Dendritic cell treated with granulocyte-macrophage colony-stimulating factor and Interleukin-4, amounts not matched to agents 40 ng/mL and 50 ng/mL, for 4 days (primary cell): ENCODE results near the gene SLC26A1.
"Not testable (repeated sequence)": the region's sequence is repeated elsewhere in the genome, so short reads cannot be mapped to it uniquely, and the experiment has no call there.

Experiments
- H3K27ac Mint-ChIP-seq: one replicate; pipeline ENCODE4 v1.8.0; 2022; ENCODE audit warnings: mild to moderate bottlenecking, mixed read lengths
- H3K27me3 Mint-ChIP-seq: one replicate; pipeline ENCODE4 v1.8.0; 2022; ENCODE audit warnings: mild to moderate bottlenecking, mixed read lengths
- H3K36me3 Mint-ChIP-seq: one replicate; pipeline ENCODE4 v1.8.0; 2022; ENCODE audit warnings: low read depth, mixed read lengths
- H3K4me1 Mint-ChIP-seq: one replicate; pipeline ENCODE4 v1.8.0; 2022; ENCODE audit warnings: low read depth, mixed read lengths
- H3K4me3 Mint-ChIP-seq: one replicate; pipeline ENCODE4 v1.8.0; 2022; ENCODE audit warnings: mild to moderate bottlenecking, moderate library complexity, mixed read lengths
- H3K9me3 Mint-ChIP-seq: one replicate; pipeline ENCODE4 v1.8.0; 2022; ENCODE audit warnings: mixed read lengths
- intact Hi-C: fragments of 100-400 bp; cut with micrococcal nuclease; formaldehyde crosslinking; loops from one replicate; pipeline ENCODE4 v1.15.0; 2022

Gene SLC26A1

DNA sequence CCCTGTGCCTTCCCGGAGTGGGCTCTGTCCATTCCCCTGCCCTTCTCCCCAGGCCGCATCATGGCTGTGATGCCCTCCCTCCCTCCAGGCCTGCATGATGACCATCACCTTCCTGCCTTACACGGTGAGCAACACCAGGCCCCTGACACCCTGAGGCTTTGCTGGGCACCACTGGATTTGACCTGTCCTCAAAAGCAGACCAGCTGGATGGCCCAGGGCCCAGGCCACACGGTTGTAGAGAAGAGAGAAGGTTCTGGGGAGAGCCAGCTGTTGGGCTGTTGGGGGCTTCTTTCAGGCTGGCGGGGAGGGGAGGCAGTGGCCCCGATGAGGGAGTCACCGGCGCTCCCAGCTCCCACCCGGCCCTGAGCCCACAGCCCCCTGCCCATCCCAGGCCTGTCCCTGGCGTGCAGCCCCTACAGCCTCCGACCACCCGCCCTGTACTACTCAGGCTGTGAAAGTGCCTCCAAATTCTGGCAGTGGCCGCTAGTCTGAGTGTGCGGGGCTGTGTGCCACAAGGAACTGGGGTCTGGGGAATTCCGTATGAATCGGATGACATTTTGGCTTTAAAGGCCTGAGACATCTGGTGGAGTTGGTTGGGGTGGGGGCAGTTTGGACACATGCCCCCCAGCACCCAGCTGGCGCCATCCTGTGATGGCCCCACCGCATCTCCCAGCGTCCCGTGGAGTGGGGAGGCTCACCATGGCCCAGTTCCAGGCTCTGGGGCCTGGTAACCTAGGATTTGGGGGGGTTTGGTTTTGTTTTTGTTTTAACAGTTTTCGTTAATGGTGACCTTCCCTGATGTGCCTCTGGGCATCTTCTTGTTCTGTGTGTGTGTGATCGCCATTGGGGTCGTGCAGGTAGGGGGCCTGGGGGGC is 41.4 kb downstream of the SLC26A1 start:
- peaks cover 78% of the 10 kb centered on the region for H3K36me3 Mint-ChIP-seq
- H3K9me3 Mint-ChIP-seq = no peaks in the 10 kb centered on the region
- H3K4me3 Mint-ChIP-seq = no peak overlapping the region
- intact Hi-C loops = no loop called here
- H3K4me1 Mint-ChIP-seq = no peaks in the 10 kb centered on the region
- no peaks in the 10 kb centered on the region for H3K27me3 Mint-ChIP-seq
- no peak overlapping the region for H3K27ac Mint-ChIP-seq

DNA sequence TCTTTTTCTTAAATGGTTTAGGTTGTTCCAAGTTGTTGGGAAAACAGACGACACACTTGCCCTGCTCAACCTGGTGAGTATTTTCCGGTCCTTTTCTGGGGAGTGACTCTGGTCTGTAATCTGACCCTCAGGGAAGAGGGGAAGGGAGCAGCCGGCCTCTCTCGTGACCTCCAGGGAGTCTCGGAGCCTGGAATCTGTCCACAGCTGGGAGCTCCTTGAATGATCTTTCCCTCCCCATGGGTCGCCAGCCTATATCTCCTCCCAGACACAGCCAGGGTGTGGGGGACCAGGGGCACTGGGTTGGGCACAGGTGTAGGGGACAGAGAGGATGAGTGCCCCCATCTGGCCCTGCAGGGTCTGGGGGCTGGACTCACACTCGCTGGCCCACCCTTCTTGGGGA is 42.0 kb downstream of the SLC26A1 start:
- Mint-ChIP-seq H3K9me3 (no peaks in the 10 kb centered on the region), H3K27me3 (peaks cover 3% of the 10 kb centered on the region), H3K27ac (no peak overlapping the region), H3K4me3 (no peak overlapping the region), H3K36me3 (peaks cover 72% of the 10 kb centered on the region), H3K4me1 (no peaks in the 10 kb centered on the region)
- intact Hi-C loops = no loop called here

DNA sequence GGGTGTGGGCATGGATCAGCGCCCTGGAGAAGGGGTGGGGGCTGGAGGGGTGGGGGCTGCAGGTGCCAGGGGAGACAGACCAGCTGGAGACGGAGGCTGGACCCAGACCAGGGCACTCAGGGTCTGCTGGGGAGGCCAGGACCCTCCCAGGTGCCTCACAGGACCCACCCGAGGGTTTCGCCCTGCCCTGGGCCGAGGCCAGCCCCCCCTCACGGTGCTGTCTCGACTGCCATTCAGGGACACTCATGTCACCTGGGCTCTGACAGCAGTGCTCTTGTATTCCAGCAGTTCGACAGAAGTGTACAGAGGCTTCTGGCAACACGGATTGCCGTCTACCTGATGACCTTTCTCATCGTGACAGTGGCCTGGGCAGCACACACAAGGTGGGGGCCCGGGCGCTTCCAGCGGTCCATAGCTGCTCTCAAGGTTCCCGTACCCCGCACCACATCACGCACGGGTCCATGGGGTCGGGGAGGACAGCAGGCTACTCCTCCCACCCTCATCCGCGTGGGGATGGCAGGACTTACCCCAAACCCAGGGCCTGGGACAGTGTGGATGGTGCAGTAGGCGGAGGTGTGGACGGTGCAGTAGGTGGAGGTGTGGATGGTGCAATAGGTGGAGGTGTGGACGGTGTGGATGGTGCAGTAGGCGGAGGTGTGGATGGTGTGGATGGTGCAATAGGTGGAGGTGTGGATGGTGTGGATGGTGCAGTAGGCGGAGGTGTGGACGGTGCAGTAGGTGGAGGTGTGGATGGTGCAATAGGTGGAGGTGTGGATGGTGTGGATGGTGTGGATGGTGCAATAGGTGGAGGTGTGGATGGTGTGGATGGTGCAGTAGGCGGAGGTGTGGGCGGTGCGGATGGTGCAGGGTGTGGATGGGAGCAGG is 42.8 kb downstream of the SLC26A1 start:
- intact Hi-C loops = no loop called here
- peaks cover 8% of the 10 kb centered on the region for H3K27me3 Mint-ChIP-seq
- peaks cover 72% of the 10 kb centered on the region for H3K36me3 Mint-ChIP-seq
- no peaks in the 10 kb centered on the region for H3K9me3 Mint-ChIP-seq
- H3K27ac Mint-ChIP-seq = no peak overlapping the region
- H3K4me3 Mint-ChIP-seq = no peak overlapping the region
- no peaks in the 10 kb centered on the region for H3K4me1 Mint-ChIP-seq

DNA sequence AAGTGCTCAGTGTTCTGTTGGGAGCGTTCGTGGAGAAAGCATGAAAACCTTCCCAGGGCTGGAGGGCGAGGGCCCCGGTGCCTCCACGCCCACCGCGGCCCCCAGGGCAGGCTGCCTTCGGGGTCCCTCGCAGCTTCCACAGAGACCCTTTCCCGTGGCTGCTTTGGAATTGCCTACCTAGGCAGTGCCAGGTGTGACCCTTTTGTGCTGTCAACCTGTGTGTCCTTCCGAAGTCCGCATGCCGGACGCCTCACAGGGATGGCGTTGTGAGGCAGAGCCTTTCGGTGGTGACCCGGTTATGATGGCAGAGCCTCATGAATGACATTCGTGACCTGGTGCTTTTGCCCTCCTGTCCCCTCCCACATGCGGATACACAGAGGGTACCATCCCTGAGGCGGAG is 43.5 kb downstream of the SLC26A1 start:
- intact Hi-C loops = no loop called here
- no peak overlapping the region for H3K4me3 Mint-ChIP-seq
- no peaks in the 10 kb centered on the region for H3K9me3 Mint-ChIP-seq
- H3K27ac Mint-ChIP-seq = no peak overlapping the region
- peaks cover 8% of the 10 kb centered on the region for H3K27me3 Mint-ChIP-seq
- peaks cover 68% of the 10 kb centered on the region for H3K36me3 Mint-ChIP-seq
- no peaks in the 10 kb centered on the region for H3K4me1 Mint-ChIP-seq

DNA sequence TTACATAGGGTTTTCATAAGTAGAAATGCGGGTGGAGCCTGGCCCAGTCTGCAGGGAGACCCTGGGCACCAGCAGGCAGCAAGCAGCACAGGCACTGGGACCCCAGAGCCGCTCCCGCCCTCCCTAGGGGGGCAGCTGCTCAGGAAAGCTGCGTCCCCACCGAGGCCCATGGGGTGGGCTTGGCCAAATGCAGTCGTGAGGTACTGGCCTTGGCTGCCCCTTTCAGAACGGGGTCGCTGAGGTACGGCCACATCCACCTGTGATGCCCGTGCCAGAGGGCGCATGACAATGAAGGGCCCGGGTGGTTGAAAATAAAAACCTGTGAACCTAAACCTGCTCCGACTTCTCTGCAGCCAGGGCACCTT is 44.3 kb downstream of the SLC26A1 start:
- Mint-ChIP-seq H3K27ac (no peak overlapping the region), H3K36me3 (peaks cover 63% of the 10 kb centered on the region)
- intact Hi-C loops = no loop called here

DNA sequence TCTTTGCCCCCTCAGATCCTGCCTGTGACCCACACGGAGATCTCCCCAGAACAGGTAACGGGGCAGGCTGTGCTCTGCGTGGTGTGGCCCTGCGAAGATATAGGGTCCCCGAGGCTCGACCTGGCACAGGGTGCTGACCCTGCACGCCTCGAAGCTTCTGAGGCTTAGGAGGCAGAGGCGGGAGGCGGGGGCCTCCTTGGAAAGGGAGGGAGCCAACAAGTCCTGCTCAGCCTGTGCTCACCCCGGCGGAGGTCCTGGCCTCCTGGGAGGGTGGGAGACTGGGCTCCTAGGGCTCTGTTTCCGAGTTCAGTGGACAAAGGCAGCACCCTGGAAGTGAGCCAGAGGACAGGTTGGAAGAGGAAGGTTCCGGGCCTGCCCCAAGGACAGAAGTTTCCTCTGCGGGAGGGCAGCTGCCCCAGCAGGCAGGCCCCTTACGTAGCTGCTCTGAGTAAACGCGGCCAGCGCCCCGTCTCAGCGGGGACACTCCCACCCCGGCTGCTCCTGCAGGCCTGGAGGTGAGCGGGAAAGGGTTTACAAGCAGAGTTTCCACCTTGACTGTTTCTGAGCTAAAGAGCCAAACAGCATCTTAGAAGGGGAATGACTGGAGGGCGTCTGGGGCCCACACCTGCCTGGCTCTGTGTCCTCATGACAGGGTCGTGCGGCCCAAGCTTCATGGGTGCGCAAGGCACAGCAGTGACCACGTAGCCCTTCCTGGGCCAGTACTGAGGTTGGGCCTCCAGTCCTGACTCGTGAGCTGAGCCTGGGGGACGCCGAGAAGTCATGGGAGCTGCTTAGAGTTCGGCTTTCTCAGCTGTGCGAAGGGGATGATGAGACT is 44.9 kb downstream of the SLC26A1 start:
- H3K4me3 Mint-ChIP-seq = no peak overlapping the region
- peaks cover 8% of the 10 kb centered on the region for H3K27me3 Mint-ChIP-seq
- intact Hi-C loops = no loop called here
- H3K36me3 Mint-ChIP-seq = peaks cover 63% of the 10 kb centered on the region
- H3K27ac Mint-ChIP-seq = no peak overlapping the region
- H3K4me1 Mint-ChIP-seq = no peaks in the 10 kb centered on the region
- no peaks in the 10 kb centered on the region for H3K9me3 Mint-ChIP-seq

More for the DNA sequence above, 44.3 kb downstream of the SLC26A1 start:
- Mint-ChIP-seq H3K4me3 (no peak overlapping the region), H3K27me3 (peaks cover 8% of the 10 kb centered on the region), H3K9me3 (no peaks in the 10 kb centered on the region), H3K4me1 (no peaks in the 10 kb centered on the region)

DNA sequence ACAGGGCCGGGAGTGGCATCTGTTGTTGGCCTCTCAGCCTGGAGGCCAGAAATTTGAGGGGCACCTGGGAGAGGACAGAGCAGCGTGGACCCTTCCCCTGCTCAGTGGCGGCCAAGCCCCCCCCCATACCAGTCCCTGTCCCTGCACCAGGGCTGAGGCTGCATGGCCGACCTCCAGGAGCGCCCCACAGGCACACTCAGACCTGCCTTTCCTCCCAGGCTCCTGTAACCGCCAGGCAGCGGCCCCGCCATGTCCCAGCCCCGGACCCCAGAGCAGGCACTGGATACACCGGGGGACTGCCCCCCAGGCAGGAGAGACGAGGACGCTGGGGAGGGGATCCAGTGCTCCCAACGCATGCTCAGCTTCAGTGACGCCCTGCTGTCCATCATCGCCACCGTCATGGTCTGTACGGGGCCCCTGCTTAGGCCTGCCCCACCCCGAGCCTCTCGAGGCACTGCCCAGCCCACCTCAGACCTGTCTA is 45.7 kb downstream of the SLC26A1 start:
- Mint-ChIP-seq H3K27ac (no peak overlapping the region), H3K4me1 (no peaks in the 10 kb centered on the region), H3K9me3 (no peaks in the 10 kb centered on the region), H3K27me3 (peaks cover 8% of the 10 kb centered on the region), H3K36me3 (peaks cover 63% of the 10 kb centered on the region), H3K4me3 (no peak overlapping the region)
- intact Hi-C loops = no loop called here

DNA sequence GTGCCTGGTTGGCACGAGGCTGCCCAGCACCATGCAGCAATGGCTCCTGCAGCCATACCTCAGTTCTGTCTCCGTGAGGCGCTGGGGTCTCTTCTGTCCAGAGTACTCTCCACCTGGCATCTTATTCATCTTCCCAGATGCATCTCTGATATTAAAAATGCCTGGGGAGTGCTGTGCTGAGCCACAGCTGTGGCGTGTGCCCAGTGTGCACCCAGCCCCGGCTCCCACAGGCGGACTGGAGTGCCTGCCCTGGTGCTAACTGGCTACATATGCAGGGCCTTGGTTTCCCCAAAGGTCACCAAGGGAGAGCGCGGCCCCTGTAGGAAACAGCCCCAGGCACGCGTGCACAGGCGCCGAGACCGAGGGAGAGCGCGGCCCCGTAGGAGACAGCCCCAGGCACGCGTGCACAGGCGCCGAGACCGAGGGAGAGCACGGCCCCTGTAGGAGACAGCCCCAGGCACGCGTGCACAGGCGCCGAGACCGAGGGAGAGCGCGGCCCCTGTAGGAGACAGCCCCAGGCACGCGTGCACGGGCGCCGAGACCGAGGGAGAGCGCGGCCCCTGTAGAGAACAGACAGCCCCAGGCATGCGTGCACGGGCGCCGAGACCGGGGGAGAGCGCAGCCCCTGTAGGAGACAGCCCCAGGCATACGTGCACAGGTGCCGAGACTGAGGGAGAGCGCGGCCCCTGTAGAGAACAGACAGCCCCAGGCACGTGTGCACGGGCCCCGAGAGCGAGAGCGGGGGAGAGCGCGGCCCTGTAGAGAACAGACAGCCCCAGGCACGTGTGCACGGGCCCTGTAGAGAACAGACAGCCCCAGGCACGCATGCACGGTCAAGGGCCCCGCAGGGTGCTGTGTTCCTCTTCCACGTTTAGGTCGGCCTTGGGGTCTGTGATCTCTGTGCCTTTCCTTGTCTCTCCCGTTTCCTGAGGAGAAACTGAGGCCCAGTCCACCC is 46.4 kb downstream of the SLC26A1 start:
- H3K4me1 Mint-ChIP-seq = no peaks in the 10 kb centered on the region
- H3K36me3 Mint-ChIP-seq = peaks cover 57% of the 10 kb centered on the region
- no peak overlapping the region for H3K4me3 Mint-ChIP-seq
- intact Hi-C loops = no loop called here
- peaks cover 8% of the 10 kb centered on the region for H3K27me3 Mint-ChIP-seq
- H3K9me3 Mint-ChIP-seq = no peaks in the 10 kb centered on the region
- H3K27ac Mint-ChIP-seq = no peak overlapping the region

DNA sequence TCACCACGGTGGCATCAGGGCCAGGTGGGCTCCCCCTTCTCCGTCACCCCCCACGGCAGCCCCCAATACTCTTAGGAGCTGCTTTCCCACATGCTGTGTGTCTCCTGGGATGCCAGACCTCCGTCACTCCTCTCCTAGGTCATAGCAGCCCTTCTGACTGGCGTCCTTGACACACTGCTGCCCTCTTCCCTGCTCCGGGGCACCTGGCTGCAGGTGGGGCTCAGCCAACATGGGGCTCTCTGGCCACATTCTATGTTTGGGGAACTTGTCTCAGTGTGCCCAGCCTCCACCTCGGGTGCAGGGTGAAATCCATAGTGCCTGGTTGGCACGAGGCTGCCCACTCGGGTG is 47.1 kb downstream of the SLC26A1 start:
- peaks cover 50% of the 10 kb centered on the region for H3K36me3 Mint-ChIP-seq
- H3K27ac Mint-ChIP-seq = no peak overlapping the region
- no peaks in the 10 kb centered on the region for H3K4me1 Mint-ChIP-seq

DNA sequence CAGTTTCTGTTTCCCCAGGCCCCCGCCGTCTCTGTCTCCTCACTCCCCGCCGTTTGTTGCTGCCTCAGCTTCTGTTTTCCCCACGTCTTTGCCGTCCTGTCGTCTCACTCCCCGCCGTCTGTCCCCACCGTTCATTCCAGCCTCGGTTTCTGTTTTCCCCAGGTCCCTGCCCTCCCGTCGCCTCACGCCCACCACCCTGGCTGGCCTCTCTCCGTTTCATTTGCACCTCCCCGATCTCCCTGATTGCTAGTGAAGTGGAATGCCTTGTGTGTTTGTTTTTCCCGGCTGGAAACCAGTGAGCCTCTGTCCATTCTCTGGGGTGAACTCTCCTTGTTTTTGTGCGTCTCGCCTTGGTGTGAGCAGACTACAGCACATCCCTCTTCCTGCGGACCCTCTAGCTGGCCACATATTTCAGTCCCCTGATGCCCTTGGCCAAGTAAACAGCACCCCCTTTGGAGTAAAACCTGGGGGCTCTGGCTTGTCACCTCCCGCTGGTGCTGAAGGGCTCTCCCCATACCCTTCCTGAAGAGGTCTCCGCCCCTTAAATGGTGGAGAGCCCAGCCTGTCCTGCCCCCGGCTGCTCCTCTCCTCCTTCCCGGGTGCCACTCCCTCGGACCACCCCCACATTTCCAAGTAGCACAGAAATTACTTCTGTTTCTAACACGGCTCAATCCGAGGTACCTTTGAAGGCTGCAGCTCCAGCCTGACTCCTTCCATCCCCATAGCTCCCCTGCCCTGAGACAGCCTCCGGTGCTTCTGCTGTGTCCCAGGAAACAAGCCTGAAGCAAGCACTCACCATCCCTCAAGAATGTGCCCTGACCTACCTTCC is 47.7 kb downstream of the SLC26A1 start:
- H3K4me1 Mint-ChIP-seq = peaks cover 2% of the 10 kb centered on the region
- H3K4me3 Mint-ChIP-seq = no peak overlapping the region
- no peaks in the 10 kb centered on the region for H3K9me3 Mint-ChIP-seq
- H3K27me3 Mint-ChIP-seq = peaks cover 8% of the 10 kb centered on the region
- peaks cover 44% of the 10 kb centered on the region for H3K36me3 Mint-ChIP-seq
- intact Hi-C loops = no loop called here
- H3K27ac Mint-ChIP-seq = no peak overlapping the region

More for the DNA sequence above, 47.1 kb downstream of the SLC26A1 start:
- Mint-ChIP-seq H3K4me3 (no peak overlapping the region), H3K27me3 (peaks cover 8% of the 10 kb centered on the region), H3K9me3 (no peaks in the 10 kb centered on the region)
- intact Hi-C loops = no loop called here

DNA sequence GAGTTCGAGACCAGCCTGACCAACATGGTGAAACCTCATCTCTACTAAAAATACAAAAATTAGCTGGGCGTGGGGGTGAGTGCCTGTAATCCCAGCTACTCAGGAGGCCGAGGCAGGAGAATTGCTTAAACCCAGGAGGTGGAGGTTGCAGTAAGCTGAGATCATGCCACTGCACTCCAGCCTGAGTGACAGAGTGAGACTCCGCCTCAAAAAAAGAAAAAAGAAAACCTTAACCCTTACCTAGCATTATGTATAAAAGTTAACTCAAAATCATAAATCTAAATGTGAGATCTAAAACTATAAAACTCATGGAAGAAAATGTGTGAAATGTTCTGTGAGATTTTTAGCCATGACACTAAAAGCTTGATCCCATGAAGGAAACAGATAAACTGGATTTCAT is 53.7 kb downstream of the SLC26A1 start:
- intact Hi-C loops, H3K9me3 Mint-ChIP-seq, H3K4me3 Mint-ChIP-seq, H3K27me3 Mint-ChIP-seq, H3K27ac Mint-ChIP-seq: not testable (repeated sequence)
- Mint-ChIP-seq H3K4me1 (peaks cover 29% of the 10 kb centered on the region), H3K36me3 (peaks cover 17% of the 10 kb centered on the region)
